Osteoblast (primary cell): ENCODE measurements around the gene RHD. TPM values are rescaled to one million over a fixed set of nuclear protein-coding genes. Genes with fewer than 3 reads are reported as not detected.
A peak's percentile ranks its signal among the peaks of the same experiment; 100 is the strongest.
"Not testable (repeated sequence)": the region's sequence is repeated elsewhere in the genome, so short reads cannot be mapped to it uniquely, and the experiment has no call there.

ENCODE experiments used
- DNase-seq: peaks from one replicate; pipeline ENCODE4 v3.0.0; 2011; ENCODE audit warnings: low spot score, mixed read lengths; ENCODE audit not compliant: insufficient read length; ENCODE audit errors: missing footprints
- H2AFZ ChIP-seq: 2 replicates; pipeline ENCODE4 v1.6.0; 2011; ENCODE audit warnings: mild to moderate bottlenecking, low read length
- H3K27ac ChIP-seq: 2 replicates; pipeline ENCODE4 v1.5.1; 2011; ENCODE audit warnings: mild to moderate bottlenecking, low read depth, low read length, moderate library complexity
- H3K27me3 ChIP-seq: 2 replicates; pipeline ENCODE4 v1.6.0; 2012; ENCODE audit warnings: mild to moderate bottlenecking, control low read depth, inconsistent platforms, low read length, moderate library complexity; ENCODE audit not compliant: insufficient read depth
- H3K36me3 ChIP-seq: 2 replicates; pipeline ENCODE4 v1.5.1; 2011; ENCODE audit warnings: mild to moderate bottlenecking, low read length, control low read depth, moderate library complexity; ENCODE audit not compliant: insufficient read depth
- H3K4me1 ChIP-seq: 2 replicates; pipeline ENCODE4 v1.5.1; 2011; ENCODE audit warnings: mild to moderate bottlenecking, low read length, control low read depth, moderate library complexity; ENCODE audit not compliant: insufficient read depth
- H3K4me2 ChIP-seq: 2 replicates; pipeline ENCODE4 v1.6.0; 2011; ENCODE audit warnings: mild to moderate bottlenecking, low read length; ENCODE audit not compliant: insufficient read depth
- H3K4me3 ChIP-seq: fragments of 200-600 bp; sonication (generic); 3 replicates; pipeline ENCODE4 v1.5.1; 2012; ENCODE audit warnings: mild to moderate bottlenecking, low read length, inconsistent platforms; ENCODE audit not compliant: insufficient read depth
- H3K79me2 ChIP-seq: 2 replicates; pipeline ENCODE4 v1.6.0; 2012; ENCODE audit warnings: mild to moderate bottlenecking, low read length, control low read depth, inconsistent platforms; ENCODE audit not compliant: insufficient read depth
- H3K9me3 ChIP-seq: 2 replicates; pipeline ENCODE4 v1.5.1; 2011; ENCODE audit warnings: low read depth, low read length, control low read depth
- H4K20me1 ChIP-seq: 2 replicates; pipeline ENCODE4 v1.6.0; 2012; ENCODE audit warnings: mild to moderate bottlenecking, low read length, control low read depth; ENCODE audit not compliant: insufficient read depth
- total RNA-seq: library from RNA; depleted of rRNA; stranded (reverse); fragments of >200 nt; gene quantifications from 2 replicates; pipeline ENCODE4 v1.2.3, GENCODE V29; 2012

Gene RHD
- total RNA-seq, 1 donor, result not detected

- not testable (repeated sequence) for H3K4me2 ChIP-seq, H3K79me2 ChIP-seq, H3K27ac ChIP-seq, DNase-seq, H3K4me1 ChIP-seq, H3K4me3 ChIP-seq, H4K20me1 ChIP-seq, H3K9me3 ChIP-seq, H3K36me3 ChIP-seq, H3K27me3 ChIP-seq, H2AFZ ChIP-seq
Measured at GRCh38 chr1:25294889-25295826, 22.8 kb downstream of the RHD start.

- H3K79me2 ChIP-seq, H3K4me3 ChIP-seq, H2AFZ ChIP-seq, H3K27ac ChIP-seq, H3K4me2 ChIP-seq, H3K4me1 ChIP-seq, H4K20me1 ChIP-seq, DNase-seq, H3K9me3 ChIP-seq, H3K36me3 ChIP-seq, H3K27me3 ChIP-seq: not testable (repeated sequence)
Measured at GRCh38 chr1:25296501-25296900, 24.2 kb downstream of the RHD start.

- DNase-seq, H3K27ac ChIP-seq, H3K27me3 ChIP-seq, H3K4me1 ChIP-seq, H3K79me2 ChIP-seq, H2AFZ ChIP-seq, H4K20me1 ChIP-seq, H3K36me3 ChIP-seq, H3K4me3 ChIP-seq, H3K4me2 ChIP-seq, H3K9me3 ChIP-seq: not testable (repeated sequence)
Measured at GRCh38 chr1:25300729-25301128, 28.4 kb downstream of the RHD start.

DNA sequence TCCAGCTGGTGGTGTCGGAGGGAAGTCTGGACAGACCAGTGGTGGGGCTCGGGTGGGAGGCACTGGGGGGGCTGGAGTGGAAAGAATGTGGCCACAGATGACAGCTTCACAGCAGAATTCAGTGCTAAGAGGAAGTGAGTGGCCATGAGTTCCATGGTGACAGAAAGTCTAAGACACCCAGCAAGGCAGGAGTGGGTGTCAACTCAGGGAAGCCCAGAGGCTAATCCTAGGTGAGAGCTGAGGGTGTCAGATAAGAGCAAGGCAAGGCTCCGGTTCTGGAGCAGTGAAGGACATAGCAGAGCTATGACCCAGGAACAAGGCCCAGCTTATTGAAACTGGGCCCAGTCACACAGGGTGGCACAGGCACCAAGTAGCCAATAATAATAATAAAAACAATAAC lies 30.0 kb downstream of the RHD start:
- not testable (repeated sequence) for H3K27ac ChIP-seq, H3K4me3 ChIP-seq, H4K20me1 ChIP-seq, H3K79me2 ChIP-seq, H3K4me1 ChIP-seq, H3K9me3 ChIP-seq, H3K36me3 ChIP-seq, H3K4me2 ChIP-seq, H3K27me3 ChIP-seq, DNase-seq, H2AFZ ChIP-seq

- not testable (repeated sequence) for H3K4me3 ChIP-seq, H3K27ac ChIP-seq, H3K4me1 ChIP-seq, H4K20me1 ChIP-seq, DNase-seq, H3K9me3 ChIP-seq, H2AFZ ChIP-seq, H3K36me3 ChIP-seq, H3K79me2 ChIP-seq, H3K27me3 ChIP-seq, H3K4me2 ChIP-seq
Measured at GRCh38 chr1:25304936-25305335, 32.6 kb downstream of the RHD start.

- not testable (repeated sequence) for H2AFZ ChIP-seq, H3K4me1 ChIP-seq, H3K9me3 ChIP-seq, H3K79me2 ChIP-seq, H3K4me2 ChIP-seq, H4K20me1 ChIP-seq, DNase-seq, H3K4me3 ChIP-seq, H3K36me3 ChIP-seq, H3K27me3 ChIP-seq
- peak overlapping the region; percentile 80 for H3K27ac ChIP-seq
Measured at GRCh38 chr1:25308168-25308567, 35.9 kb downstream of the RHD start.

DNA sequence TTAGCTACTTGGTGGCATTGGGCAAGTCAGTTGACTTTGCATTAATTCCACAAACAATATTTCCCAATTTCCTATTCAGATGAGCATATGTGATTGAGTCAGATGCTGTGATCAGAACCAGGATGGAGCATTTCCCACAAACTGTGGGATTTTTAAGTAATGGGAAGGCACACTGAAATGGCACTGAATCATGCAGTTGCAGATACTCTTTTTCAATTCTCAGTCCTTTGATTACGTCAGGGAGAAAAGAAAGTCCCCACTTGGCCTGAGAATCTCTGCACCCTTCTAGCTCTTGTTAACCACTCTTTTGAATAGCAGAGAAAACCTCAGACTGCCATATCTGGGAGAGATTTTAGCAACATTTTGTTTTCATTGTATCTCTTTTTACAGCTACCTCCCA lies 36.8 kb downstream of the RHD start:
- not testable (repeated sequence) for H3K4me1 ChIP-seq, H2AFZ ChIP-seq, H3K36me3 ChIP-seq, H3K27me3 ChIP-seq, H3K79me2 ChIP-seq, H3K9me3 ChIP-seq, H4K20me1 ChIP-seq, H3K4me3 ChIP-seq, H3K4me2 ChIP-seq
- peak overlapping the region; percentile 80 for H3K27ac ChIP-seq
- peak; percentile 81 for DNase-seq

GRCh38 chr1:25309486-25309885 lies 37.2 kb downstream of the RHD start:
- not testable (repeated sequence) for H3K4me3 ChIP-seq, H2AFZ ChIP-seq, DNase-seq, H3K4me2 ChIP-seq, H3K9me3 ChIP-seq, H3K36me3 ChIP-seq, H3K4me1 ChIP-seq, H3K27me3 ChIP-seq, H3K79me2 ChIP-seq, H4K20me1 ChIP-seq
- peak overlapping the region; percentile 80 for H3K27ac ChIP-seq

GRCh38 chr1:25312806-25313470 lies 40.6 kb downstream of the RHD start:
- H3K36me3 ChIP-seq, DNase-seq, H3K27ac ChIP-seq, H3K79me2 ChIP-seq, H4K20me1 ChIP-seq, H3K4me2 ChIP-seq, H3K27me3 ChIP-seq, H3K9me3 ChIP-seq, H3K4me3 ChIP-seq, H2AFZ ChIP-seq, H3K4me1 ChIP-seq: not testable (repeated sequence)
